Mesendoderm (in vitro differentiated cells): ENCODE results near the gene TMEM108.

Source experiments
- DNase-seq: peaks from one replicate; pipeline ENCODE4 v3.0.0; 2013
- H2AK5ac ChIP-seq: 2 replicates; pipeline ENCODE4 v1.6.1; 2013; ENCODE audit warnings: low read length, inconsistent platforms
- H2BK120ac ChIP-seq: 2 replicates; pipeline ENCODE4 v1.6.1; 2013; ENCODE audit warnings: low read depth, mild to moderate bottlenecking, low read length, moderate library complexity, mixed read lengths
- H2BK15ac ChIP-seq: replicated peaks from 2 replicates; pipeline ENCODE4 v1.6.1; 2013; ENCODE audit warnings: low read depth, mild to moderate bottlenecking, moderate library complexity
- H2BK5ac ChIP-seq: 2 replicates; pipeline ENCODE4 v1.6.1; 2013; ENCODE audit warnings: low read length, inconsistent platforms
- H3K18ac ChIP-seq: 2 replicates; pipeline ENCODE4 v1.6.1; 2013; ENCODE audit warnings: mild to moderate bottlenecking, low read length, mixed read lengths
- H3K23ac ChIP-seq: one replicate; pipeline ENCODE4 v1.6.1; 2013; ENCODE audit warnings: low read length
- H3K27ac ChIP-seq: 2 replicates; pipeline ENCODE4 v1.5.1; 2013; ENCODE audit warnings: low read depth, mild to moderate bottlenecking, inconsistent platforms, low read length, moderate library complexity
- H3K27me3 ChIP-seq: 2 replicates; pipeline ENCODE4 v1.6.1; 2013; ENCODE audit warnings: low read length, control low read depth, mild to moderate bottlenecking, inconsistent platforms; ENCODE audit not compliant: insufficient read depth, poor library complexity
- H3K36me3 ChIP-seq: 2 replicates; pipeline ENCODE4 v1.6.1; 2013; ENCODE audit warnings: low read length, inconsistent platforms; ENCODE audit not compliant: control insufficient read depth, insufficient read depth
- H3K4ac ChIP-seq: one replicate; pipeline ENCODE4 v1.6.1; 2013; ENCODE audit warnings: low read depth, mild to moderate bottlenecking, low read length, moderate library complexity
- H3K4me1 ChIP-seq: 2 replicates; pipeline ENCODE4 v1.6.1; 2013; ENCODE audit warnings: low read depth, low read length, inconsistent platforms; ENCODE audit not compliant: control insufficient read depth
- H3K4me2 ChIP-seq: 2 replicates; pipeline ENCODE4 v1.6.1; 2013; ENCODE audit warnings: low read length
- H3K4me3 ChIP-seq: 2 replicates; pipeline ENCODE4 v1.5.1; 2013; ENCODE audit warnings: mild to moderate bottlenecking, low read length
- H3K56ac ChIP-seq: one replicate; pipeline ENCODE4 v1.6.1; 2013; ENCODE audit warnings: low read length
- H3K79me1 ChIP-seq: 2 replicates; pipeline ENCODE4 v1.6.1; 2013; ENCODE audit warnings: low read length, inconsistent platforms
- H3K79me2 ChIP-seq: 2 replicates; pipeline ENCODE4 v1.6.1; 2013; ENCODE audit warnings: mild to moderate bottlenecking, low read length; ENCODE audit not compliant: control insufficient read depth, insufficient read depth
- H3K9ac ChIP-seq: 2 replicates; pipeline ENCODE4 v1.6.1; 2013; ENCODE audit warnings: low read length, inconsistent platforms
- H4K5ac ChIP-seq: one replicate; pipeline ENCODE4 v1.6.1; 2013; ENCODE audit warnings: low read length
- H4K8ac ChIP-seq: one replicate; pipeline ENCODE4 v1.6.1; 2013; ENCODE audit warnings: low read depth, mild to moderate bottlenecking, control low read depth, low read length, moderate library complexity
- WGBS: extraction: QIAGEN DNeasy Blood & Tissue Kit; methylation state at CpG from one replicate; pipeline ENCODE4 v1.1.7; 2013; ENCODE audit warnings: low lambda C conversion rate, missing lambda C conversion rate; ENCODE audit not compliant: insufficient coverage; ENCODE audit errors: extremely low coverage; 5-methylcytosine and 5-hydroxymethylcytosine counted together

Gene TMEM108

DNA sequence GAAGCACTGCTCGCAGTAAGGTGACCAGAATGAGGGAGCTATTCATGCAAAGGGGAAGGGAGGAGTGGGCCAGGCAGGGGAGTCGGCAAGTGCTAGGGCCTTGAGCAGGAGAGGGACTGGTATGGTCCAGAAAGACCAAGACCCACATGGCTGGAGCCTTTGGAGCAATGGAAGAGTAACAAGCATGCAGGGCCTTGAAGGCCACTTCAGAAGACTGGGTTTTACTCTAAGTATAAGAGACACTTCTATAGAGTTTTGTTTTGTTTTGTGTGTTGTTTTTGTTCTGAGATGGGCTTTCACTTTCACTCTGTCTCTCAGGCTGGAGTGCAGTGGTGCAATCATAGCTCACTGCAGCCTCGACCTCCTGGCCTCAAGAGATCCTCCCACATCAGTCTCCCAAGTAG, 403.7 kb downstream of the TMEM108 start:
- no CpG with 5 or more reads among the region's 3 CpGs for WGBS
- no peak overlapping the region for H4K8ac ChIP-seq
- no peak overlapping the region for H2BK120ac ChIP-seq
- H3K36me3 ChIP-seq, result no peaks in the 10 kb centered on the region
- no peak overlapping the region for H3K23ac ChIP-seq
- DNase-seq, result no peak
- H4K5ac ChIP-seq, result no peak overlapping the region
- H3K9ac ChIP-seq, result no peak overlapping the region
- H3K27ac ChIP-seq, result no peak overlapping the region
- no peak overlapping the region for H2BK5ac ChIP-seq
- H3K18ac ChIP-seq, result no peak overlapping the region
- no peak overlapping the region for H3K4me2 ChIP-seq
- no peaks in the 10 kb centered on the region for H3K79me2 ChIP-seq
- H3K56ac ChIP-seq, result no peak overlapping the region
- H3K4me3 ChIP-seq, result no peak overlapping the region
- H3K4ac ChIP-seq, result no peak overlapping the region
- no peaks in the 10 kb centered on the region for H3K79me1 ChIP-seq
- H2AK5ac ChIP-seq, result no peak overlapping the region
- no peaks in the 10 kb centered on the region for H3K4me1 ChIP-seq
- no peaks in the 10 kb centered on the region for H3K27me3 ChIP-seq
- no peak overlapping the region for H2BK15ac ChIP-seq

DNA sequence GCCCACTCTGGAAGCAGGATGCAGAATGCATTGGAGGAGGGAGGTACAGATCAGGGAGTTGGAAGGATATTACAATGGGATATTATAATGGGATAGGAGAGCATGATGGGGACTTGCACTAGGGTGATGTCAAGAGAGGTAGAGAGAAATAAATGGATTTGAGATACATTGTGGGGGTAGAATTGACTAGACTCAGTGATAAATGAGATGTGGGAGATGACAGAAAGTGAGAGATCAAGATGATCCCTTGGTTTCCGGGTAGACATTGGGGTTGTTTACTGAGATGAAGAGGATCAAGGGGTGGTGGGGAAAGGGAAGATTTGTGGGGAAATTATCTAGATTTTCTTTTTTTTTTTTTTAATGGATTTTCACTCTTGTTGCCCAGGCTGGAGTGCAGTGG, 404.3 kb downstream of the TMEM108 start:
- Histone ChIP-seq H3K23ac (no peak overlapping the region), H2BK15ac (no peak overlapping the region), H3K18ac (no peak overlapping the region), H3K27me3 (no peaks in the 10 kb centered on the region), H3K56ac (no peak overlapping the region), H3K9ac (no peak overlapping the region), H2BK120ac (no peak overlapping the region), H3K79me1 (no peaks in the 10 kb centered on the region), H3K36me3 (no peaks in the 10 kb centered on the region), H3K27ac (no peak overlapping the region), H2AK5ac (no peak overlapping the region), H4K5ac (no peak overlapping the region), H3K79me2 (no peaks in the 10 kb centered on the region), H3K4ac (no peak overlapping the region), H3K4me2 (no peak overlapping the region), H2BK5ac (no peak overlapping the region), H3K4me3 (no peak overlapping the region), H4K8ac (no peak overlapping the region), H3K4me1 (no peaks in the 10 kb centered on the region)
- DNase-seq, result no peak
- WGBS, result no CpG with 5 or more reads among the region's 1 CpG

DNA sequence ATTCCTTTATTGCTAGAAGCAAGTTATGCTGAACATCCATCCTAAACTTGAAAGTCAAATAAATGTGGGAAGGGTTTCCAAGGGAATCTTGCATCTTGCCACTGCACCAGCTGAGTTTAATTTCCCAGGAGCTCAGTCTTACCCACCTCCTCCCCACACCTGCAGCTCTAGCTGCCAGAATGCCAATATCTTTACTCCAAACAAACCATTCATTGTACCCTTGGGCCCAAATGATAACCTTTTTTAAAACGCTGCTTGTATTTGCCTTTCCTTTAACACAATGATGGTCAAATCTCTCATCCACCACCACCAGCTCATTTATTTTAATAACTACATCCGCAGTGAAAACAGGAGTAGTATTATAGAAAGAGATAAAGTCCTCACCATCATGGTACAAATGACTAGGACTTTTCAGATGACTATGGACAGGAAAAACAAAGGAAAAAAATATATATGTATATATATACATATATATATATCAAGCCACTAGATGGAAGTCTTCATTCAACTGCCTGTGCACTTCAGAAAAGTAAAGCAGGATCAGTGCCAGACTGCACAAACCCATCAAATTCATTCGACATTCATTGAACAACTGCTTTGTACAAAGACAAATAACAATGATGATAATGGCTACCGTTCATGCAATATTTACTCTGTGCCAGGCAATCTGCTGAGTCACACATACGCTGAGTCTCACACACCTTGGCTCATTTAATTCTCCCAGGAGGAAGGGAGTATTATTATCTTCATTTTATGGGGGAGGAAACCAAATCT, 405.6 kb downstream of the TMEM108 start:
- no CpG with 5 or more reads among the region's 5 CpGs for WGBS
- Histone ChIP-seq H3K79me1 (no peaks in the 10 kb centered on the region), H2AK5ac (no peak overlapping the region), H3K4me2 (no peak overlapping the region), H4K8ac (no peak overlapping the region), H2BK5ac (no peak overlapping the region), H3K4ac (no peak overlapping the region), H3K18ac (no peak overlapping the region), H3K56ac (no peak overlapping the region), H2BK120ac (no peak overlapping the region), H3K27me3 (no peaks in the 10 kb centered on the region), H3K4me1 (no peaks in the 10 kb centered on the region), H3K36me3 (no peaks in the 10 kb centered on the region), H3K4me3 (no peak overlapping the region), H3K27ac (no peak overlapping the region), H3K23ac (no peak overlapping the region), H3K9ac (no peak overlapping the region), H3K79me2 (no peaks in the 10 kb centered on the region), H4K5ac (no peak overlapping the region), H2BK15ac (no peak overlapping the region)
- no peak for DNase-seq

DNA sequence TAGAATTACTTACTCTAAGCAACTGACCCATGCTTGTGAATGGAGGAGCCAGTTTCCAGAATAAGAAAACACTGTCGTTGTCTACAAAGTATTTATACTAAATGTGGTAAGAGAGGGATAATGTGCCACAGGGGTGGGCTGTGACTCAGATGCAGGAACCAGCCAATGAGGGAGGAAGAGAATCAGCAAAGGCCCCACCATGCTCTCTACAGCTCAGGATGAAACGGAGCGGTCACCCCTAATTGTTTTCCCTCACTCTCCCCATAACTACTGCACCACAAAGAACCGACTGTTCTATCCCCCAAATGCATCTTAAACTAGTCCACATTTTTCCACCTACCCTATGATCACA, 406.2 kb downstream of the TMEM108 start:
- H3K36me3 ChIP-seq, result no peaks in the 10 kb centered on the region
- no CpG with 5 or more reads among the region's 4 CpGs for WGBS

DNA sequence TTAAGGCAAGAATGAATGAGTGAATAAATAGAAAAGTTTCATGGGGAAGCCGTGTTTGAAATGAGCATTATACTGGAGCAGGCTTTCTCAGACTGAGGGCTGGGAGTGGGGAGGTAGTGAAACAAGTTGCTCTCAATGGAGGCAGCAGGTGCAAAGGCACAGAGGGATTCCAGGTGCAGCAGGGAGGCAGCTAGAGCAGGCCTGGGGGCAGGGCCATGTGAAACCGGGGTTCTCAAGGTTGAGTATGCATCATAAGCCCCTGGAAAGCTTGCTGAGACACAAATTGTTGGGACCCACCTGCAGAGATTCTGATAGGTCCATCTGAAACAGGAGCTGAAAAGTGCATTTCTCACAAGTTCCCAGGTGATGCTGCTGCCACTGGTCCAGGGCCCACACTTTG, 406.9 kb downstream of the TMEM108 start:
- H3K79me2 ChIP-seq, result no peaks in the 10 kb centered on the region
- H3K4ac ChIP-seq, result no peak overlapping the region
- H3K4me1 ChIP-seq, result no peaks in the 10 kb centered on the region
- no peak overlapping the region for H2BK120ac ChIP-seq
- WGBS, result no CpG with 5 or more reads among the region's 2 CpGs
- DNase-seq, result no peak
- no peak overlapping the region for H3K18ac ChIP-seq
- no peaks in the 10 kb centered on the region for H3K36me3 ChIP-seq
- H3K56ac ChIP-seq, result no peak overlapping the region
- no peak overlapping the region for H3K27ac ChIP-seq
- H3K79me1 ChIP-seq, result no peaks in the 10 kb centered on the region
- H2BK15ac ChIP-seq, result no peak overlapping the region
- H2AK5ac ChIP-seq, result no peak overlapping the region
- no peak overlapping the region for H2BK5ac ChIP-seq
- H4K5ac ChIP-seq, result no peak overlapping the region
- no peaks in the 10 kb centered on the region for H3K27me3 ChIP-seq
- H3K4me2 ChIP-seq, result no peak overlapping the region
- no peak overlapping the region for H4K8ac ChIP-seq
- H3K9ac ChIP-seq, result no peak overlapping the region
- H3K4me3 ChIP-seq, result no peak overlapping the region
- H3K23ac ChIP-seq, result no peak overlapping the region

More for the DNA sequence above, 406.2 kb downstream of the TMEM108 start:
- no peak overlapping the region for H4K5ac ChIP-seq
- no peak overlapping the region for H3K4me3 ChIP-seq
- no peak overlapping the region for H3K4ac ChIP-seq
- H3K23ac ChIP-seq, result no peak overlapping the region
- H2AK5ac ChIP-seq, result no peak overlapping the region
- no peak overlapping the region for H3K27ac ChIP-seq
- no peak overlapping the region for H3K18ac ChIP-seq
- no peak overlapping the region for H3K4me2 ChIP-seq
- H3K56ac ChIP-seq, result no peak overlapping the region
- no peaks in the 10 kb centered on the region for H3K27me3 ChIP-seq
- no peak overlapping the region for H4K8ac ChIP-seq
- H2BK120ac ChIP-seq, result no peak overlapping the region
- H2BK15ac ChIP-seq, result no peak overlapping the region
- DNase-seq, result no peak
- no peaks in the 10 kb centered on the region for H3K79me1 ChIP-seq
- H3K79me2 ChIP-seq, result no peaks in the 10 kb centered on the region
- H2BK5ac ChIP-seq, result no peak overlapping the region
- H3K4me1 ChIP-seq, result no peaks in the 10 kb centered on the region
- H3K9ac ChIP-seq, result no peak overlapping the region
